H1 (cell line): ENCODE results near the gene APOBEC2. TPM values are rescaled to one million over a fixed set of nuclear protein-coding genes. Genes with fewer than 3 reads are reported as not detected.

ENCODE experiments used
- HDAC2 ChIP-seq, 2 experiments: fragments of 300-600 bp in 1 of 2; sonication (generic) in 1 of 2; IDR thresholded peaks; 2 replicates each; pipeline ENCODE4 v1.6.1; 2011 to 2012; ENCODE audit warnings: low read depth in 2 of 2, low read length in 2 of 2, mild to moderate bottlenecking in 2 of 2, moderate library complexity in 2 of 2, borderline replicate concordance in 1 of 2, inconsistent platforms in 1 of 2
- KDM4A ChIP-seq: IDR thresholded peaks from one replicate; pipeline ENCODE4 v1.7.1; 2012; ENCODE audit warnings: low read depth, mild to moderate bottlenecking, moderate library complexity, low read length, inconsistent platforms; ENCODE audit not compliant: severe bottlenecking
- RBBP5 ChIP-seq: IDR thresholded peaks from 2 replicates; pipeline ENCODE4 v1.7.1; 2012; ENCODE audit warnings: low read depth, mild to moderate bottlenecking, inconsistent platforms, low read length, moderate library complexity, borderline replicate concordance
- RFX5 ChIP-seq: IDR thresholded peaks from 2 replicates; pipeline ENCODE4 v1.6.1; 2011; ENCODE audit warnings: low read depth, low read length, improper control_type of control experiment, borderline replicate concordance
- SAP30 ChIP-seq: fragments of 300-600 bp; sonication (generic); IDR thresholded peaks from 2 replicates; pipeline ENCODE4 v1.7.1; 2012; ENCODE audit warnings: low read length, moderate library complexity, mild to moderate bottlenecking, inconsistent platforms; ENCODE audit not compliant: insufficient read depth, insufficient replicate concordance
- TCF12 ChIP-seq: IDR thresholded peaks from 2 replicates; pipeline ENCODE4 v1.6.1; 2011; ENCODE audit warnings: low read depth, mild to moderate bottlenecking, low read length
- polyA plus RNA-seq, 7 experiments: library from polyadenylated mRNA; depleted of rRNA in 3 of 7; stranded (reverse) in 5 of 7; unstranded in 2 of 7; fragments of >200 nt in 5 of 7; fragments of 200-250 nt in 2 of 7; gene quantifications; 1 replicate in 5 of 7; 2 replicates in 1 of 7; 4 replicates in 1 of 7; pipeline versions ENCODE4 v1.2.1 to v1.2.3, GENCODE V29; 2011 to 2013; ENCODE audit warnings: missing spikeins in 2 of 7, mixed read lengths in 2 of 7
- total RNA-seq: library from RNA; stranded (reverse); fragmentation: NEBNext Ultra II Directional; extraction: Animal tissue kit (Norgen Biotek cat#: 25700); gene quantifications from 2 replicates; pipeline ENCODE4 v1.2.1, GENCODE V29; 2021

Gene APOBEC2
- total and polyA plus RNA-seq, 2 of the 8 experiments (the other 6 are each of a cell fraction or from before 2014, with no cell fraction given) = not detected

DNA sequence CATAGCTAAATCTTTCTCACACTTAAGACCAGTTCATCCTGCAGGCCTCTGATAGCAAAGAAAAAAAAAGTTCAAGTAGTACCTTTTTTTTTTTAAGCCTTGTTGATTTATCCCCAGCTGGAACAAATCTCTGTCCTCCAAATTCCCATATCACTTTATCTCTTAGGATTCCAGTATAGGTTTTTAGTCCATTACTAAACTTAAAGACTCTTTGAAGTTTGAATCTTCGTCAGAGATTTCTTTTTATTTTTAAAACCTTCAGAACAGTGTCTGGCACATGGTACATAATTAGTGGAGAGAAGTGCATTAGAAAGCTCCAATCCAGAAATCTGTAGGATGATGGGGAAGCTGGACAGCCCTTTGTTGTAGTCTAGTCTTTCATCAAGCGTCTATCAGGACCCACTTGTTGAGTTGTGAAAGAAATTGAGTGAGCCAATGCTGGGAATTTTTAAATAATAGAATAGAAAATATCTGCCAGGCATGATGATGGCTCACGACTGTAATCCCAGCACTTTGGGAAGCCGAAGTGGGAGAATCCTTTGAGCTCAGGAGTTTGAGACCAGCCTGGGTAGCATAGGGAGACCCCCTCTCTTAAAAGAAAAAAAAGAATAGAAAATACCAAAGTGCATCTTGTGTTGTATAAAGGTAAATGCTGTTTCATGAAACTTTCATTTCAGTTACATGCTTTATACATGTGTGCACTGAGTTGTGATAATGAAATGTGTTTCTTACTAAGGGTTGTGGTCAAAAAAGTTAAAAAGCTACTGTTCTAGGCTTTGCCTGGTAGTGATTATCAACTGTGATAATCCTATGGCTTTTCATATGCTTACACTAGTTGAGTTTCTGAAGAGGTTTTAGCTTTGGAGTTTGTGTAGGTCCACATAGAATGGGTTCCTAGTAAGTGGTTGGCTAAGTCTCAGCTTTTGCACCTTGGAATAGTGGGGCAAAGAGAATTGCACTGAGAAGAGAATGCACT, 22.9 kb downstream of the APOBEC2 start (continued):
- TF ChIP-seq KDM4A (no peak), RFX5 (no peak), HDAC2 (IDR thresholded peaks at IDR 0.05; ENCODE audit: borderline replicate concordance in 1 of 2, low read depth in 2 of 2, low read length in 2 of 2) (no peak), RBBP5 (no peak), TCF12 (no peak), SAP30 (no peak)
- TF ChIP-seq, all 59 proteins: peak for 0
